GM12875 (cell line): Measurements from ENCODE around the gene AGAP2.

Experiments used
- H3K4me3 ChIP-seq: one replicate; pipeline ENCODE4 v1.5.1; 2011; ENCODE audit warnings: low read depth, low read length, control low read depth
- CTCF ChIP-seq: IDR thresholded peaks from 2 replicates; pipeline ENCODE4 v1.5.1; 2011; ENCODE audit warnings: low read depth, mild to moderate bottlenecking, control low read depth, inconsistent platforms, low read length, moderate library complexity, borderline replicate concordance; ENCODE audit not compliant: insufficient read depth

AGAP2 gene

DNA sequence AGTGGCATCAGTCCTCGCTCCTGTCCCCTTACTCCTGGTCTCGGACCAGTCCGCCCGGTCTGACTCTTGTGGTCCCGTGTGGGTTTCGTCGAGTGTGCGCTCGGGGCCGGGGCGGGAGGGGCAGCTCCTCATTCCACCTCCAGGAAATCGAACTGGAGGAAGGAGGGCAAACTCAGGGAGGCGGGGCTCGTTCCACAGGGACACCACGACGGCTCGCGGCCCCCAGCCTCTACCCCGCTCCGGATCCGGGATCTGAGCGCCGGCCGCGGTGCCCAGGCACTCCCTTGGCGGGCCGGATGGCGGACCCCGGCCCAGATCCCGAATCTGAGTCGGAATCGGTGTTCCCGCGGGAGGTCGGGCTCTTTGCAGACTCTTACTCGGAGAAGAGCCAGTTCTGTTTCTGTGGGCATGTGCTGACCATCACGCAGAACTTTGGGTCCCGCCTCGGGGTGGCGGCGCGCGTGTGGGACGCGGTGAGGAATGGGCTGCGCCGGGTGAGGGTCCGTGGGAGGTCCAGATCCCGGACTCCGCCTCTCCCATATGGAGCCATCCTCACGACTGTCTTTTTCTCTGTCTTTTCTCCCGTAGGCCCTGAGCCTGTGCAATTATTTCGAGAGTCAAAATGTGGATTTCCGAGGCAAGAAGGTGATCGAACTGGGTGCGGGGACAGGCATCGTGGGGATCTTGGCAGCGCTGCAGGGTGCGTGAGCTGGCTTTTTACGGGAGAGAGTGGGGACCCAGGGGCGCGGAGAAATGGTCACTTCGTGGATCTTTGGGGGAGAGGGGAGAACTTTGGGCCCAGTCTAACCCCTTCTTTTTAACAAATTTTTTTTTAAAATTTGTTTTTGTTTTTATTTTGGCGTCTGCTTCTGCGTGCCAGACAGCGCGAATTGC, 34.1 kb upstream of the AGAP2 start, which contains the start of gene EEF1AKMT3:
Gene EEF1AKMT3 (plus strand): TSS at position 186 of the 894 bp plus-strand sequence. CDS start 111 bp downstream, at position 297.
- H3K4me3 ChIP-seq: peak within 1 kb of the TSS; percentile 89
- no peak for TF ChIP-seq CTCF

- no peak for TF ChIP-seq CTCF
- H3K4me3 ChIP-seq: peak within 1 kb of the TSS; percentile 89
Observed at GRCh38 chr12:57771873-57772428, 33.4 kb upstream of the AGAP2 start, which contains the start of gene METTL1. Gene METTL1, minus strand, starts transcription at chr12:57772105. Its CDS starts 22 bp downstream, at chr12:57772083.

DNA sequence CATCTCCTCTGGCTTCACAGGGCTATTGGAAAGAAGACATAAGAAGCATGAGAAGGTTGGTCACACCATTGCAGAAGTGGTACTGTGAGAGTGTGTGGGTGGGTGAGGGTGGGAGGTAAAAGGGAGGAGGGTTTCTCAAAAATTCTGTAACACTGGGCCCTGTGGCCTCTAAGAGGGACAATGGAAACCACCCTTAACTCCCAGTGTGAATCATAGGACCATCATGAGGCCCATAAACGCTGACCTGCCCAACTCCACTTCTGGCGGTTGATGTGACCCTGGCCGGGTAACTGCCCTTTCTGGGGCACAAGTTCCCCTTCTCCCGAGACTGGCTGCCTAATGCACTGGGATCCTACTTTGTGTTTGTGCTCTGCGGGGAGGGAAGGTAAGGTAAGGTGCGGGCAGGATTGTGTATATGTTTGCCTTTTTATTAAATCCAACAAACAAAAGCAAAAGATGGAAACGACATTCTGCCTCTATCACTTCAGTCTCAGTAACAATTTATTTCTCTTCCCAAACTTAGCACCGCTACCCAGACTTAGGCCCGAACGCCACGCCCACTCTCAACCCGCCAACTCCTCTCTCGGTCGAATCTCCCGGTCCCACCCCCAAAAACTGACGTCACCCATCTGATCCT, 32.8 kb upstream of the AGAP2 start:
- TF ChIP-seq CTCF: no peak
- H3K4me3 ChIP-seq: peak overlapping the region; percentile 89

GRCh38 chr12:57770734-57771133, 32.2 kb upstream of the AGAP2 start:
- TF ChIP-seq CTCF: no peak
- H3K4me3 ChIP-seq: peak overlapping the region; percentile 5

GRCh38 chr12:57769594-57769993, 31.1 kb upstream of the AGAP2 start:
- no peak for TF ChIP-seq CTCF

DNA sequence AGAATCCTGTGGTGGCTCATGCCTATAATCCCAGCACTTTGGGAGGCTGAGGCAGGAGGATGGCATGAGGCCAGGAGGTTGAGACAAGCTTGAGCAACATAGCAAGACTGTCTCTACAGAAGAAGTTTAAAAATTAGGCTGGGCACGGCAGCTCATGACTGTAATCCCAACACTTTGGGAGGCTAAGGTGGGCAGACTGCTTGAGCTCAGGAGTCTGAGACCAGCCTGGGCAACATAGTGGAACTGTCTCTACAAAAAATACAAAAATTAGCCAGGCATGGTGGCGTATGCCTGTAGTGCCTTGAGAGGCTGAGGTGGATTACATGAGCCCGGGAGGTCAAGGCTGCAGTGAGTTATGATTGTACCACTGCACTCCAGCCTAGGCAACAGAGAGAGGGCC, 29.3 kb upstream of the AGAP2 start:
- H3K4me3 ChIP-seq: no peak overlapping the region
- no peak for TF ChIP-seq CTCF

More at GRCh38 chr12:57769594-57769993, 31.1 kb upstream of the AGAP2 start:
- H3K4me3 ChIP-seq: no peak overlapping the region

DNA sequence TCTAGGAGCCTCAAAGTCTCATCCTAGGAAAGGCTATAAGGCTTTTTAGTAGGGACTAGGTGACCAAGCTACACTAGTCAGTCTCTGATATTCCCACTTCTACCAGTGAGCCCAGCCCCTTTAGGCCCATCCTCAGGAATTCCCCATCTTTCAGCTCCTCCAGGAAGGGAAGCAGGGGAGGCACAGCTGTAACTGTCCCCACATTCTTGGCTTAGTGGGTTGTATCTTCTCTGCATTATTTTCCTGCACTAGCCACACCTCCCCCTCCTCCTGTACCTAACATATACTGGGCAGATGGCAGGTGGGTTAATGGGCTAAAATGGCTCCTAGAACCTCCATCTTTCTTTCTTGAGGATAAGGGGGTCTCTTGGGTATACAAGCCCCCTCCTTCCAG, 28.8 kb upstream of the AGAP2 start:
- no peak for TF ChIP-seq CTCF
- no peak overlapping the region for H3K4me3 ChIP-seq
